GM18867 (cell line): ENCODE measurements around the gene ITPR1.

Experiments
- ATAC-seq: cut with Tn5 transposase; IDR thresholded peaks from one replicate; pipeline ENCODE4 v1.9.1; 2021; ENCODE audit warnings: mild to moderate bottlenecking, moderate library complexity; ENCODE audit not compliant: unreplicated experiment

ITPR1 gene

GRCh38 chr3:4710191-4710590, 217.0 kb downstream of the ITPR1 start:
- no peak for ATAC-seq

- no peak for ATAC-seq
Observed at GRCh38 chr3:4711680-4711992, 218.5 kb downstream of the ITPR1 start.

- ATAC-seq, result no peak
Observed at GRCh38 chr3:4712109-4712508, 219.0 kb downstream of the ITPR1 start.

- no peak for ATAC-seq
Observed at GRCh38 chr3:4714045-4714444, 220.9 kb downstream of the ITPR1 start.

GRCh38 chr3:4716266-4716665, 223.1 kb downstream of the ITPR1 start:
- ATAC-seq, result no peak

- no peak for ATAC-seq
Observed at GRCh38 chr3:4716706-4717362, 223.7 kb downstream of the ITPR1 start.

- no peak for ATAC-seq
Observed at GRCh38 chr3:4717363-4717740, 224.2 kb downstream of the ITPR1 start.

GRCh38 chr3:4718179-4718736, 225.1 kb downstream of the ITPR1 start:
- ATAC-seq, result no peak

- ATAC-seq, result no peak
Observed at GRCh38 chr3:4719046-4719501, 225.9 kb downstream of the ITPR1 start.

GRCh38 chr3:4720316-4721075, 227.3 kb downstream of the ITPR1 start:
- ATAC-seq, result no peak

GRCh38 chr3:4721511-4721911, 228.4 kb downstream of the ITPR1 start:
- no peak for ATAC-seq

GRCh38 chr3:4722103-4722502, 229.0 kb downstream of the ITPR1 start:
- ATAC-seq, result peak; percentile 75

- no peak for ATAC-seq
Observed at GRCh38 chr3:4724051-4724629, 231.0 kb downstream of the ITPR1 start.

GRCh38 chr3:4726549-4726948, 233.4 kb downstream of the ITPR1 start:
- ATAC-seq, result no peak

GRCh38 chr3:4729061-4729973, 236.2 kb downstream of the ITPR1 start:
- no peak for ATAC-seq

- no peak for ATAC-seq
Observed at GRCh38 chr3:4730719-4731118, 237.6 kb downstream of the ITPR1 start.

- no peak for ATAC-seq
Observed at GRCh38 chr3:4731543-4732111, 238.5 kb downstream of the ITPR1 start.

GRCh38 chr3:4732925-4733324, 239.8 kb downstream of the ITPR1 start:
- ATAC-seq, result no peak

- no peak for ATAC-seq
Observed at GRCh38 chr3:4734454-4734853, 241.3 kb downstream of the ITPR1 start.

GRCh38 chr3:4735243-4735642, 242.1 kb downstream of the ITPR1 start:
- ATAC-seq, result no peak
